Panc1 (cell line): Measurements from ENCODE around the gene LMNTD1. TPM values are rescaled to one million over a fixed set of nuclear protein-coding genes. Genes with fewer than 3 reads are reported as not detected.

Experiments
- ATAC-seq: fragments of 200-7000 bp; cut with Tn5 transposase; 2 replicates; pipeline ENCODE4 v1.9.1; 2020; ENCODE audit warnings: mild to moderate bottlenecking, moderate library complexity
- BruUV-seq: library from RNA; stranded (reverse); fragments of 400-500 nt; replicated peaks from 2 replicates; lab custom pipeline; 2021; lab: Mats Ljungman, UMichigan
- CTCF ChIA-PET: fragments of 300-600 bp; sonication (Branson Sonifier 250); formaldehyde crosslinking; loops from one replicate; lab custom pipeline; 2022; ENCODE audit warnings: antibody characterized with exemption; lab: Charles Lee
- POLR2A ChIA-PET: fragments of 300-600 bp; sonication (Branson Sonifier 250); formaldehyde crosslinking; loops from one replicate; lab custom pipeline; 2022; ENCODE audit warnings: antibody characterized with exemption; lab: Charles Lee
- DNase-seq: peaks from one replicate; pipeline ENCODE4 v3.0.0-alpha.2; 2010; ENCODE audit warnings: low read depth, low spot score
- H3K27ac ChIP-seq: 2 replicates; pipeline ENCODE4 v1.5.1; 2011; ENCODE audit warnings: mild to moderate bottlenecking, low read length, inconsistent platforms
- H3K27me3 ChIP-seq: fragments of 200-500 bp; sonication (Bioruptor generic); 2 replicates; pipeline ENCODE4 v1.6.0; 2014; ENCODE audit warnings: low read length, inconsistent platforms; ENCODE audit not compliant: control insufficient read depth, insufficient read depth
- H3K36me3 ChIP-seq: fragments of 200-500 bp; sonication (Bioruptor generic); 2 replicates; pipeline ENCODE4 v1.5.1; 2014; ENCODE audit warnings: inconsistent platforms, mild to moderate bottlenecking, low read length, moderate library complexity; ENCODE audit not compliant: control insufficient read depth, insufficient read depth
- H3K4me1 ChIP-seq: 2 replicates; pipeline ENCODE4 v1.5.1; 2011; ENCODE audit warnings: inconsistent platforms, mild to moderate bottlenecking, low read length, moderate library complexity; ENCODE audit not compliant: control insufficient read depth, insufficient read depth
- H3K4me3 ChIP-seq, 2 experiments: 2 replicates each; pipeline ENCODE4 v1.5.1; 2011 to 2012; ENCODE audit warnings: low read depth in 2 of 2, low read length in 2 of 2, mild to moderate bottlenecking in 2 of 2, inconsistent platforms in 1 of 2, moderate library complexity in 1 of 2
- H3K9me3 ChIP-seq: fragments of 200-500 bp; sonication (Bioruptor generic); 2 replicates; pipeline ENCODE4 v1.5.1; 2014; ENCODE audit warnings: low read depth, mild to moderate bottlenecking, inconsistent platforms, low read length, moderate library complexity; ENCODE audit not compliant: control insufficient read depth, insufficient read depth
- CTCF ChIP-seq: fragments of 450-650 bp; IDR thresholded peaks from 2 replicates; pipeline ENCODE4 v1.5.1; 2017; ENCODE audit warnings: mild to moderate bottlenecking
- POLR2AphosphoS5 ChIP-seq: IDR thresholded peaks from 2 replicates; pipeline ENCODE4 v1.6.1; 2012; ENCODE audit warnings: mild to moderate bottlenecking, low read depth, low read length, moderate library complexity
- REST ChIP-seq, 2 experiments: IDR thresholded peaks; 2 replicates each; pipeline ENCODE4 v1.6.1; 2011 to 2012; ENCODE audit warnings: low read depth in 2 of 2, control low read depth in 1 of 2, low read length in 1 of 2, mild to moderate bottlenecking in 1 of 2, moderate library complexity in 1 of 2; ENCODE audit not compliant: insufficient read depth in 1 of 2
- SIN3A ChIP-seq: IDR thresholded peaks from 2 replicates; pipeline ENCODE4 v1.6.1; 2012; ENCODE audit warnings: low read depth, mild to moderate bottlenecking, low read length, moderate library complexity, borderline replicate concordance; ENCODE audit not compliant: insufficient read depth
- TCF7L2 ChIP-seq: IDR thresholded peaks from 2 replicates; pipeline ENCODE4 v1.6.1; 2011; ENCODE audit warnings: mild to moderate bottlenecking, low read depth, low read length, inconsistent platforms
- in situ Hi-C: cut with HindIII; loops from 2 replicates; pipeline ENCODE4 v1.10.0; 2016; ENCODE audit warnings: low sequenced_read_pairs, low pct_unique_long_range_greater_than_20kb
- intact Hi-C: fragments of 100-400 bp; cut with micrococcal nuclease; formaldehyde crosslinking; loops from one replicate; pipeline ENCODE4 v1.10.0; 2022; ENCODE audit not compliant: unreplicated experiment
- total RNA-seq: library from RNA; stranded (reverse); gene quantifications from one replicate; pipeline ENCODE4 v1.2.1, GENCODE V29; 2021; ENCODE audit not compliant: unreplicated experiment

Gene LMNTD1
- total RNA-seq, 1 experiment from 2014 or later, result 0.13 TPM

- Histone ChIP-seq H3K36me3 (no peaks in the 10 kb centered on the region), H3K9me3 (no peaks in the 10 kb centered on the region; the same call in 1 of the 2 replicates), H3K4me3 (no peak overlapping the region), H3K27me3 (no peaks in the 10 kb centered on the region; the same call in 1 of the 2 replicates), H3K27ac (no peak overlapping the region), H3K4me1 (no peaks in the 10 kb centered on the region)
- CTCF ChIA-PET, result no interaction called here
- no TSS peak for BruUV-seq
- TF ChIP-seq SIN3A (no peak), POLR2AphosphoS5 (no peak), CTCF (no peak), TCF7L2 (no peak), REST (IDR thresholded peaks at IDR 0.05; ENCODE audit: insufficient read depth in 1 of 2, low read depth in 2 of 2, low read length in 1 of 2) (no peak)
- intact Hi-C loops (no loop called here), in situ Hi-C loops (no loop called here)
- POLR2A ChIA-PET, result no interaction called here
- ATAC-seq (peak; percentile 81; the same call in 1 of the 2 replicates), DNase-seq (no peak)
Measured at GRCh38 chr12:25495331-25496097, 57.6 kb downstream of the LMNTD1 start.

GRCh38 chr12:25494926-25495325, 58.2 kb downstream of the LMNTD1 start:
- intact Hi-C loops (no loop called here), in situ Hi-C loops (no loop called here)
- ChIA-PET CTCF (no interaction called here), POLR2A (no interaction called here)
- Histone ChIP-seq H3K27ac (no peak overlapping the region), H3K36me3 (no peaks in the 10 kb centered on the region; the same call in 1 of the 2 replicates), H3K27me3 (no peaks in the 10 kb centered on the region; the same call in 1 of the 2 replicates), H3K4me1 (no peaks in the 10 kb centered on the region), H3K9me3 (no peaks in the 10 kb centered on the region; the same call in 1 of the 2 replicates), H3K4me3 (no peak overlapping the region)
- ATAC-seq, result no peak
- TF ChIP-seq SIN3A, result no peak
- TF ChIP-seq CTCF, result no peak
- no peak for TF ChIP-seq TCF7L2
- TF ChIP-seq REST (IDR thresholded peaks at IDR 0.05; ENCODE audit: insufficient read depth in 1 of 2, low read depth in 2 of 2, low read length in 1 of 2), result no peak
- TF ChIP-seq POLR2AphosphoS5, result no peak
- BruUV-seq, result no TSS peak
- DNase-seq, result no peak
